GM12875 (cell line): ENCODE measurements around the gene TTC16.

Source experiments
- H3K4me3 ChIP-seq: one replicate; pipeline ENCODE4 v1.5.1; 2011; ENCODE audit warnings: low read depth, low read length, control low read depth
- TF ChIP-seq, protein P1 (sequence below): IDR thresholded peaks from 2 replicates; pipeline ENCODE4 v1.5.1; 2011; ENCODE audit warnings: low read depth, mild to moderate bottlenecking, control low read depth, inconsistent platforms, low read length, moderate library complexity, borderline replicate concordance; ENCODE audit not compliant: insufficient read depth

The TTC16 gene

DNA sequence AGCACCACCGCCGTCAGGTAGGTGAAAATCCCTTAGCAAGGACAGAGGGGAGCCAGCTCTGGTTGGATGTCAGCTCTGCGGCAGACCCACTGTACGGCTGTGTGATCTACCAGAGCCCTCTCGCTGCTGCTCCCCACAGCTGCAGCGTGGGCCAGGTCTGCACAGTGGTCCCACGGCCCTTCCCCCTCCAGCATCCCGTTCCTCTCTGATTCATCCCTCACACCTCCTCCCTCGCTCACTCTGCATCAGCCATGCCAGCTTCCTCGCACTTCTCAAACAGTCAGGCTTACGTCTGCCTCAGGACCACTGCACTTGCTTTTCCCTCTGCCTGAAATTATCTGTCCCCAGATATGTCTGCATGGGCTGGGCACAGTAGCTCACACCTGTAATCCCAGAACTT lies 35.7 kb upstream of the TTC16 start:
- TF ChIP-seq, protein P1, sequence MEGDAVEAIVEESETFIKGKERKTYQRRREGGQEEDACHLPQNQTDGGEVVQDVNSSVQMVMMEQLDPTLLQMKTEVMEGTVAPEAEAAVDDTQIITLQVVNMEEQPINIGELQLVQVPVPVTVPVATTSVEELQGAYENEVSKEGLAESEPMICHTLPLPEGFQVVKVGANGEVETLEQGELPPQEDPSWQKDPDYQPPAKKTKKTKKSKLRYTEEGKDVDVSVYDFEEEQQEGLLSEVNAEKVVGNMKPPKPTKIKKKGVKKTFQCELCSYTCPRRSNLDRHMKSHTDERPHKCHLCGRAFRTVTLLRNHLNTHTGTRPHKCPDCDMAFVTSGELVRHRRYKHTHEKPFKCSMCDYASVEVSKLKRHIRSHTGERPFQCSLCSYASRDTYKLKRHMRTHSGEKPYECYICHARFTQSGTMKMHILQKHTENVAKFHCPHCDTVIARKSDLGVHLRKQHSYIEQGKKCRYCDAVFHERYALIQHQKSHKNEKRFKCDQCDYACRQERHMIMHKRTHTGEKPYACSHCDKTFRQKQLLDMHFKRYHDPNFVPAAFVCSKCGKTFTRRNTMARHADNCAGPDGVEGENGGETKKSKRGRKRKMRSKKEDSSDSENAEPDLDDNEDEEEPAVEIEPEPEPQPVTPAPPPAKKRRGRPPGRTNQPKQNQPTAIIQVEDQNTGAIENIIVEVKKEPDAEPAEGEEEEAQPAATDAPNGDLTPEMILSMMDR = no peak
- H3K4me3 ChIP-seq = no peak overlapping the region

DNA sequence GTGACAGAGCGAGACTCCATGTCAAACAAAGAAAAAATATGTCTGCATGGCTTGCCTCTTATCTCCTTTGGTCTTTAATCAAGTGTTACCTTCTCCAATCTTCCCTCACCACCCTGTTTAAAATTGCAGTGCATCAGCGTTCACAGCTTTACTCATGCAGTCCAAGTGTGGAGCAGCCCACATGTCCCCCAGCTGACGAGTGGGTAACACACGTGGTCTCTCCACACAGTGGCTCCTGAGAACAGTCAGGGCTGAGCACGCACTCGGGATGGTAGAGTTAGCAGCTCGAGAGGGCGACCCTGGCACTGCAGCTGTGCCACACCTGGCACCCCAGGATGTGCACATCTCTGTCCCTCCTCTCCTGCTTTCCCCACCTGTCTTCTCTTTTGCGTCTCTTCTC lies 35.0 kb upstream of the TTC16 start:
- H3K4me3 ChIP-seq = no peak overlapping the region
- TF ChIP-seq, protein P1 = no peak

DNA sequence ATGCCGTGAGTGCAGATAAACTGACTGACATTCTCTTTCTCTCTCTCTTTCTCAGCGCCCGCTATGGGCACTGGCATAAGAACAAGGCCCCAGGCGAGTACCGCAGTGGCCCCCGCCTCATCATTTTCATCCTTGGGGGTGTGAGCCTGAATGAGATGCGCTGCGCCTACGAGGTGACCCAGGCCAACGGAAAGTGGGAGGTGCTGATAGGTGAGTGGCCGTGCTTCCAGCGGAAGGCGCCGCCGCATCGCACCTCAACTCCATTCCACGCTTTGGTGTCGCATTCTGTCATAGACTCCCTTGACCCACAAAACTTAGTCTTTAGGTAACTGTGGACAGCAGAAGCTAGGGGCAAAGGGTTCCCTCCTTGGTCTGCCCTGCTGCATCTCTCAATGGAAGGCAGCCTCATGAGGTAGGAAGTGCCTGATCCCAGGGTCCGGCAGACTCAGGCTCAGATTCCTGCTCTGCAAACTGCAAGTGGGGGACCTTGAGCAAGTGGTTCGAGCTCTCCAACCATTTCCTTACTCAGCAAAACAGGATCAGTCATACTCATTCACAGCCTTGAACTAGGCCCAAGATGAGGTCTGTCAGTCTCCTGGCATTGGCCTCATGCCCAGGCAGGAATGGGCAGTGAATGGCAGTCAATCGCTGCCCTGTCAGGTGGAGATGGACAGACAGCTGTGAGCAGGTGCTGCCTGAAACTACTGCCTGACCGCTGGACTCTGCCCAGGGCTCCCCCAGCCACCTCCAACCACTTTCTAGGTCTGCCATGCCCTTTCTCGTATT lies 33.3 kb upstream of the TTC16 start:
- H3K4me3 ChIP-seq = no peak overlapping the region
- TF ChIP-seq, protein P1 = no peak

DNA sequence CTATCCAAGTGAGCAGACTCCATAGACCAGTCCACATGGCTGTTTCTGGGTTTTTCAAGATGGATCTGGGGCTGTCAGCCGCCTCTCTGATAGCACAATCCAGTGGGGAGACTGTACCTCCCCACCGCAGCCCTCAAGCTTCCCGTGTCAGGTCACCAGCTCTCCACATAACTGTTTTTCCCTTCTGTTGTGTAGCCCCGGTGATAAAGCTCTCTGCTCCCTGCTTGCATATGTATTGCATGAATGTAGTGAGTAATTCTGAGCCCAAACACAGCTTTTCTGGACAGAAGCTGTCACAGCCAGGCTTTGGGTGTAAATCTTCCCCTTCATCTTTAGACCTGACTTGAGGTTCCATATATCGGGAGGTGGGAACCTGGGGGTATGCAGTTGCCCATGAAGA lies 32.2 kb upstream of the TTC16 start:
- H3K4me3 ChIP-seq = no peak overlapping the region
- TF ChIP-seq, protein P1 = no peak

DNA sequence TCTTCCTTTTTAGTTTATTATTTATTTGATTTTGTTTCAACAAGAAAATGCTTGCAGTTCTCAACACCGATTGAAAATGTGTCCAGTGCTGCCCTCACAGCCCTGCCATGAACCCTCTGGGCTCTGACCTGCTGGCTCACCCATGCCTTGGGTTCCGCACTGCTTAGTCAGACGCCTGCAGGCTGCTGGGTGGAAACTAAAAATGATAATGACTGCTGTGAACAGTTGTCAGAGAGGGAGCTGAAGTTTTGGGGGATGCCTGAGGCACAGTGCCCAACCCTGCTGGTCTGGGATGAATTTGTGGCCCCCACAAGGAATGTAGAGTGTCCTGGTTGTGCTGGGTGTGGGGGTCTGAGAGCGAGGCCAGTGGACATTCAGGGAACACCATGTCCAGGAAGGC lies 31.3 kb upstream of the TTC16 start:
- H3K4me3 ChIP-seq = no peak overlapping the region
- TF ChIP-seq, protein P1 = no peak

DNA sequence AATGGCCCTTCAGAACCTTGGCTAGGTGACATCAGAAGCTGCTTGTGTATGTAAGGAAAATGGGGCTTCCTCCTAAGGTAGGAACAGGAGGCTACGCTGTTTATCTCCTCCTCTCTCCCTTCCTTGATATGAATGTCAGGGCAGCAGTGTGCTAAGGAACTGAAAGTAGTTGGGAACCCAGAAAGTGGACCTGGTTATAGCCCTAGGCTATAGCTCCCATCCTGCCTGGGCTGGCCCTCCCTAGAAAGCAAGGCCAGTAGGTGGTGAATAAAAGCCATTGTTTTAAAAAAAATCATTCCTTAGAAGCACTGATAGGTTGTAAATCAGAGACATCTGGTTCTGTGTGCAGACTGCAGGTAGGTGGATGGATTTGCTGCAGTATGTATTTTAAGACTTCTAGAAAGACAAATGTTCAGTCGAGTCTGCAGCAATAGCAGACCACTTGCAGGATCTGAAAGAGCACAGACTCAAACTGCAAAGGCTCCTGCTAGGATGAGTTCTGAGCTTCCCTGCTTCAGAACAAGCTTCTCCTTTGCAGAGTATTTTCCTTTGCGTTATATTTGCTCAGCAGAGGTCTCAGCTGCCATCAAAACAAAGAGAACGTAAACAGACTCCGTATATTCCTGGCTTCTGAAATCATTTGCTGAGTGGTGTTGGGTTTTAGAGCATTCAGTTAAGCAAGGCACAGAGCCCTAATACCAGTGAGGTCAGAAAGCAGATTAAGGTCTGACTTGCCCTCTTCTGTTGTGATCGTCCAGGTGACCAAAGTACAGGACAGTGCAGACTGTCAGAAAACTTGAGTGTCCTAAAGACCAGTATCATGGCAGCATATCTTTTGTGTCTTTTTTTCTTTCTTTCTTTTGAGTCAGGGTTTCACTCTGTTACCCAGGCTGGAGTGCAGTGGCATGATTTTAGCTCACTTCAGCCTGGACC lies 29.2 kb upstream of the TTC16 start:
- TF ChIP-seq, protein P1 = no peak
- no peak overlapping the region for H3K4me3 ChIP-seq
